Neuronal stem cell (in vitro differentiated cells): ENCODE data around the gene C21orf91.

ENCODE experiments used
- DNase-seq: peaks from one replicate; pipeline ENCODE4 v3.0.0-alpha.2; 2013; ENCODE audit warnings: low spot score
- H2AFZ ChIP-seq: one replicate; pipeline ENCODE4 v1.6.1; 2013; ENCODE audit warnings: mild to moderate bottlenecking, low read length, inconsistent platforms
- H2AK5ac ChIP-seq: 2 replicates; pipeline ENCODE4 v1.6.1; 2013; ENCODE audit warnings: low read depth, mild to moderate bottlenecking, inconsistent platforms, low read length, moderate library complexity, mixed read lengths
- H2BK120ac ChIP-seq: 2 replicates; pipeline ENCODE4 v1.6.1; 2013; ENCODE audit warnings: low read depth, mild to moderate bottlenecking, inconsistent platforms, low read length, moderate library complexity, mixed read lengths
- H2BK12ac ChIP-seq: one replicate; pipeline ENCODE4 v1.6.1; 2013; ENCODE audit warnings: low read length, inconsistent platforms
- H2BK15ac ChIP-seq: 2 replicates; pipeline ENCODE4 v1.6.1; 2013; ENCODE audit warnings: mild to moderate bottlenecking, low read length, inconsistent platforms, mixed read lengths
- H2BK5ac ChIP-seq: one replicate; pipeline ENCODE4 v1.6.1; 2013; ENCODE audit warnings: inconsistent platforms, mild to moderate bottlenecking, low read length, moderate library complexity
- H3K14ac ChIP-seq: one replicate; pipeline ENCODE4 v1.6.1; 2013; ENCODE audit warnings: low read length, inconsistent platforms
- H3K18ac ChIP-seq: 2 replicates; pipeline ENCODE4 v1.6.1; 2013; ENCODE audit warnings: low read length, inconsistent platforms
- H3K23ac ChIP-seq: 2 replicates; pipeline ENCODE4 v1.6.1; 2013; ENCODE audit warnings: low read depth, mild to moderate bottlenecking, mixed read lengths, low read length, inconsistent platforms; ENCODE audit not compliant: poor library complexity
- H3K27ac ChIP-seq: replicated peaks from 3 replicates; pipeline ENCODE4 v1.5.1; 2013; ENCODE audit warnings: low read length, inconsistent platforms
- H3K27me3 ChIP-seq, 3 experiments: 2 replicates each; pipeline ENCODE4 v1.6.1; 2013; ENCODE audit warnings: low read length in 3 of 3, mild to moderate bottlenecking in 2 of 3, inconsistent platforms in 1 of 3, low read depth in 1 of 3, mixed read lengths in 1 of 3, moderate library complexity in 1 of 3; ENCODE audit not compliant: control insufficient read depth in 3 of 3, insufficient read depth in 3 of 3
- H3K36me3 ChIP-seq, 2 donors: replicated peaks in 1 of 2; 2 replicates each; pipeline ENCODE4 v1.6.1; 2013; ENCODE audit warnings: low read length in 2 of 2; ENCODE audit not compliant: control insufficient read depth in 2 of 2, insufficient read depth in 2 of 2
- H3K4ac ChIP-seq: 2 replicates; pipeline ENCODE4 v1.6.1; 2013; ENCODE audit warnings: inconsistent platforms, mild to moderate bottlenecking, low read length, moderate library complexity
- H3K4me1 ChIP-seq, 2 donors: 1 replicate in 1 of 2; 2 replicates in 1 of 2; pipeline ENCODE4 v1.6.1; 2013; ENCODE audit warnings: low read length in 2 of 2, low read depth in 1 of 2; ENCODE audit not compliant: control insufficient read depth in 2 of 2, insufficient read depth in 1 of 2
- H3K4me2 ChIP-seq: one replicate; pipeline ENCODE4 v1.6.1; 2013; ENCODE audit warnings: mild to moderate bottlenecking, low read length, inconsistent platforms; ENCODE audit not compliant: insufficient read depth, poor library complexity, severe bottlenecking
- H3K4me3 ChIP-seq, 2 donors: 2 replicates each; pipeline ENCODE4 v1.5.1; 2013; ENCODE audit warnings: low read length in 2 of 2, mild to moderate bottlenecking in 2 of 2, inconsistent platforms in 1 of 2, moderate library complexity in 1 of 2
- H3K79me1 ChIP-seq: one replicate; pipeline ENCODE4 v1.6.1; 2013; ENCODE audit warnings: low read depth, mild to moderate bottlenecking, inconsistent platforms, low read length, moderate library complexity
- H3K9ac ChIP-seq: one replicate; pipeline ENCODE4 v1.6.1; 2013; ENCODE audit warnings: mild to moderate bottlenecking, low read depth, low read length, inconsistent platforms; ENCODE audit not compliant: poor library complexity
- H3K9me3 ChIP-seq, 2 donors: replicated peaks in 1 of 2; 2 replicates each; pipeline versions ENCODE3 to v1.6.1; 2013; ENCODE audit warnings: low read length in 2 of 2, mild to moderate bottlenecking in 2 of 2, inconsistent platforms in 1 of 2, low read depth in 1 of 2, mixed read lengths in 1 of 2, moderate library complexity in 1 of 2; ENCODE audit not compliant: control insufficient read depth in 2 of 2, insufficient read depth in 1 of 2
- H4K8ac ChIP-seq: one replicate; pipeline ENCODE4 v1.6.1; 2013; ENCODE audit warnings: low read depth, mild to moderate bottlenecking, inconsistent platforms, low read length, moderate library complexity
- H4K91ac ChIP-seq: one replicate; pipeline ENCODE4 v1.6.1; 2013; ENCODE audit warnings: low read length, low read depth, mild to moderate bottlenecking, inconsistent platforms; ENCODE audit not compliant: poor library complexity
- WGBS, 2 donors: extraction: QIAGEN DNeasy Blood & Tissue Kit; methylation state at CpG; one replicate each; pipeline ENCODE4 v1.1.7; 2013; ENCODE audit warnings: missing lambda C conversion rate in 2 of 2, mixed read lengths in 1 of 2; ENCODE audit not compliant: insufficient read length in 2 of 2, insufficient replicate concordance in 1 of 2; ENCODE audit errors: extremely low coverage in 2 of 2; 5-methylcytosine and 5-hydroxymethylcytosine counted together

The C21orf91 gene

DNA sequence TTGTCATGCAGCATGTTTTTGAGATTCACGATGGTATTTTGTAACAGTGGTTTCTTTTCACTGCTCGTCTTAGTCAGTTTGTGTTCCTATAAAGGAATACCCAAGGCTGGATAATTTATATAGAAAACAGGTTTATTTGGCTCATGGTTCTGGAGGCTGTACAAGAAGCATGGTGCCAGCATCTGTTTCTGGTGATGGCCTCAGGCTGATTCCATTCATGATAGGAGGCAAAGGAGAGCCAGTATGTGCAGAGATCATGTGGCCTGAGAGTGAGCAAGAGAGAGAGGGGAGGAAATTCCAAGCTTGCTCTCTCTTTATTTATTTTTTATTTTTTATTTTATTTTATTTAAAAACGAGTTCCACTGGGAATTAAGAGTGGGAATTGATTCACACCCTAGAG is 2.0 kb upstream of the C21orf91 start:
- Histone ChIP-seq H4K91ac (no peak overlapping the region), H3K27me3 (no peaks in the 10 kb centered on the region), H3K14ac (no peak overlapping the region), H3K36me3 (peaks cover 0 to 14% of the 10 kb centered on the region in 2 donors), H3K18ac (no peak overlapping the region), H3K4me1 (peaks cover 3 to 6% of the 10 kb centered on the region in 2 donors), H2AK5ac (no peak overlapping the region), H2BK120ac (no peak overlapping the region), H4K8ac (no peak overlapping the region), H3K79me1 (no peaks in the 10 kb centered on the region), H2BK15ac (no peak overlapping the region), H3K4ac (no peak overlapping the region), H2BK12ac (no peak overlapping the region), H3K9ac (no peak overlapping the region), H3K4me2 (no peak overlapping the region), H3K4me3 (no peak overlapping the region), H3K27ac (no peak overlapping the region), H2AFZ (no peak overlapping the region), H3K9me3 (no peaks in the 10 kb centered on the region), H3K23ac (no peak overlapping the region), H2BK5ac (no peak overlapping the region)
- no peak for DNase-seq
- no CpG with 5 or more reads among the region's 3 CpGs for WGBS, 2 donors

GRCh38 chr21:17819877-17820229 is 697 bp upstream of the C21orf91 start:
- Histone ChIP-seq H4K91ac (no peak overlapping the region), H2AFZ (peak overlapping the region; percentile 97), H2BK12ac (no peak overlapping the region), H2BK15ac (no peak overlapping the region), H3K79me1 (no peaks in the 10 kb centered on the region), H3K9ac (no peak overlapping the region), H3K9me3 (no peaks in the 10 kb centered on the region), H3K36me3 (peaks cover 0 to 27% of the 10 kb centered on the region in 2 donors), H3K23ac (no peak overlapping the region), H3K27me3 (no peaks in the 10 kb centered on the region), H3K14ac (no peak overlapping the region), H3K4me3 (peak overlapping the region; percentile 80 to 94), H2BK5ac (no peak overlapping the region), H3K18ac (no peak overlapping the region), H4K8ac (no peak overlapping the region), H3K4me1 (peaks cover 3 to 6% of the 10 kb centered on the region in 2 donors), H2AK5ac (no peak overlapping the region), H3K4ac (no peak overlapping the region), H2BK120ac (no peak overlapping the region), H3K27ac (no peak overlapping the region), H3K4me2 (peak overlapping the region; percentile 57)
- no peak for DNase-seq
- no CpG with 5 or more reads among the region's 6 CpGs for WGBS, 2 donors

GRCh38 chr21:17818186-17819113 is 706 bp downstream of the C21orf91 start:
- Histone ChIP-seq H4K8ac (no peak overlapping the region), H2BK120ac (no peak overlapping the region), H2AK5ac (peak overlapping the region; percentile 69), H3K23ac (peak overlapping the region; percentile 22), H3K4me3 (peak overlapping the region; percentile 80 to 94), H3K4ac (no peak overlapping the region), H2BK12ac (no peak overlapping the region), H3K27me3 (no peaks in the 10 kb centered on the region), H2BK15ac (peak overlapping the region; percentile 73), H3K4me1 (peaks cover 3 to 6% of the 10 kb centered on the region in 2 donors), H3K18ac (peak overlapping the region; percentile 98), H3K9ac (peak overlapping the region; percentile 82), H3K4me2 (peak overlapping the region; percentile 57), H2BK5ac (peak overlapping the region; percentile 89), H3K9me3 (peaks cover 0 to 2% of the 10 kb centered on the region in 2 donors), H3K27ac (peak overlapping the region; percentile 87), H4K91ac (no peak overlapping the region), H2AFZ (peak overlapping the region; percentile 97), H3K36me3 (peaks cover 2 to 41% of the 10 kb centered on the region in 2 donors), H3K79me1 (no peaks in the 10 kb centered on the region), H3K14ac (peak overlapping the region; percentile 14)
- DNase-seq = peak; percentile 49
- no CpG with 5 or more reads among the region's 56 CpGs for WGBS, 2 donors

GRCh38 chr21:17813353-17813752 is 5.8 kb downstream of the C21orf91 start:
- DNase-seq = no peak
- no CpG with 5 or more reads among the region's 2 CpGs for WGBS, 2 donors
- Histone ChIP-seq H4K91ac (no peak overlapping the region), H3K18ac (no peak overlapping the region), H3K4me3 (no peak overlapping the region), H3K23ac (no peak overlapping the region), H2BK15ac (no peak overlapping the region), H3K9ac (no peak overlapping the region), H4K8ac (no peak overlapping the region), H3K9me3 (peaks cover 8 to 40% of the 10 kb centered on the region in 2 donors), H3K27ac (no peak overlapping the region), H2AK5ac (no peak overlapping the region), H3K4ac (no peak overlapping the region), H3K36me3 (peaks cover 12 to 90% of the 10 kb centered on the region in 2 donors), H2AFZ (no peak overlapping the region), H3K27me3 (no peaks in the 10 kb centered on the region), H3K14ac (no peak overlapping the region), H3K4me1 (peaks cover 0 to 4% of the 10 kb centered on the region in 2 donors), H3K79me1 (no peaks in the 10 kb centered on the region), H2BK12ac (no peak overlapping the region), H2BK120ac (no peak overlapping the region), H2BK5ac (no peak overlapping the region), H3K4me2 (no peak overlapping the region)
